H9 (cell line): ENCODE measurements around the gene UBAC2. TPM values are rescaled to one million over a fixed set of nuclear protein-coding genes. Genes with fewer than 3 reads are reported as not detected.

ENCODE experiments used
- DNase-seq: peaks from one replicate; pipeline ENCODE4 v3.0.0-alpha.2; 2017
- H2AFZ ChIP-seq: one replicate; pipeline ENCODE4 v1.6.1; 2013; ENCODE audit warnings: mild to moderate bottlenecking, low read length, control low read depth, moderate library complexity
- H2AK5ac ChIP-seq: 2 replicates; pipeline ENCODE4 v1.6.1; 2013; ENCODE audit warnings: low read length, control low read depth, mixed read lengths; ENCODE audit not compliant: insufficient read length
- H2BK120ac ChIP-seq: one replicate; pipeline ENCODE4 v1.6.1; 2013; ENCODE audit warnings: low read depth, mild to moderate bottlenecking, low read length, control low read depth, inconsistent platforms; ENCODE audit not compliant: poor library complexity, severe bottlenecking
- H2BK12ac ChIP-seq: 2 replicates; pipeline ENCODE4 v1.6.1; 2013; ENCODE audit warnings: low read length, control low read depth, mixed read lengths, low read depth; ENCODE audit not compliant: insufficient read length
- H2BK15ac ChIP-seq: 2 replicates; pipeline ENCODE4 v1.6.1; 2013; ENCODE audit warnings: low read depth, low read length, control low read depth
- H2BK20ac ChIP-seq: one replicate; pipeline ENCODE4 v1.6.1; 2013; ENCODE audit warnings: low read depth, mild to moderate bottlenecking, low read length, control low read depth, inconsistent platforms; ENCODE audit not compliant: poor library complexity, severe bottlenecking
- H2BK5ac ChIP-seq: 2 replicates; pipeline ENCODE4 v1.6.1; 2013; ENCODE audit warnings: low read length, control low read depth, mixed read lengths; ENCODE audit not compliant: insufficient read length
- H3K14ac ChIP-seq: 2 replicates; pipeline ENCODE4 v1.6.1; 2013; ENCODE audit warnings: low read length, control low read depth; ENCODE audit not compliant: insufficient read depth
- H3K18ac ChIP-seq: 2 replicates; pipeline ENCODE4 v1.6.1; 2013; ENCODE audit warnings: low read depth, mild to moderate bottlenecking, mixed read lengths, low read length, control low read depth; ENCODE audit not compliant: insufficient read length
- H3K23ac ChIP-seq: 2 replicates; pipeline ENCODE4 v1.6.1; 2013; ENCODE audit warnings: low read length, control low read depth, mixed read lengths, low read depth; ENCODE audit not compliant: insufficient read length
- H3K23me2 ChIP-seq: 2 replicates; pipeline ENCODE4 v1.6.1; 2013; ENCODE audit warnings: low read depth, mild to moderate bottlenecking, mixed read lengths, low read length, control low read depth; ENCODE audit not compliant: insufficient read length, poor library complexity, severe bottlenecking
- H3K27ac ChIP-seq: 2 replicates; pipeline ENCODE4 v1.5.1; 2013; ENCODE audit warnings: low read length, control low read depth, mixed read lengths, low read depth; ENCODE audit not compliant: insufficient read length
- H3K27me3 ChIP-seq: 2 replicates; pipeline ENCODE4 v1.6.1; 2013; ENCODE audit warnings: low read length, control low read depth, inconsistent platforms; ENCODE audit not compliant: insufficient read depth
- H3K4ac ChIP-seq: 2 replicates; pipeline ENCODE4 v1.6.1; 2013; ENCODE audit warnings: low read depth, mild to moderate bottlenecking, control low read depth, inconsistent platforms, low read length, moderate library complexity
- H3K4me1 ChIP-seq: 2 replicates; pipeline ENCODE4 v1.6.1; 2013; ENCODE audit warnings: low read length, control low read depth, inconsistent platforms; ENCODE audit not compliant: insufficient read depth
- H3K4me2 ChIP-seq: 2 replicates; pipeline ENCODE4 v1.6.1; 2013; ENCODE audit warnings: low read length, control low read depth, mixed read lengths; ENCODE audit not compliant: insufficient read length, insufficient read depth
- H3K56ac ChIP-seq: 2 replicates; pipeline ENCODE4 v1.6.1; 2013; ENCODE audit warnings: low read depth, mild to moderate bottlenecking, mixed read lengths, low read length, control low read depth; ENCODE audit not compliant: insufficient read length
- H3K79me1 ChIP-seq: 2 replicates; pipeline ENCODE4 v1.6.1; 2013; ENCODE audit warnings: low read depth, mild to moderate bottlenecking, moderate library complexity, low read length, control low read depth, inconsistent platforms; ENCODE audit not compliant: insufficient read depth, poor library complexity, severe bottlenecking
- H3K79me2 ChIP-seq: 2 replicates; pipeline ENCODE4 v1.6.1; 2013; ENCODE audit warnings: low read length, control low read depth, inconsistent platforms; ENCODE audit not compliant: insufficient read depth
- H3K9ac ChIP-seq: 2 replicates; pipeline ENCODE4 v1.6.1; 2013; ENCODE audit warnings: low read length, control low read depth, mixed read lengths; ENCODE audit not compliant: insufficient read length; ENCODE audit errors: extremely low read depth
- H3K9me3 ChIP-seq: one replicate; pipeline ENCODE4 v1.6.1; 2013; ENCODE audit warnings: low read depth, low read length, inconsistent platforms; ENCODE audit not compliant: control insufficient read depth
- H3T11ph ChIP-seq: one replicate; pipeline ENCODE4 v1.6.1; 2013; ENCODE audit warnings: mild to moderate bottlenecking, low read length, control low read depth, inconsistent platforms
- H4K20me1 ChIP-seq: one replicate; pipeline ENCODE4 v1.6.1; 2013; ENCODE audit not compliant: control insufficient read depth, insufficient read length, insufficient read depth
- H4K5ac ChIP-seq: 2 replicates; pipeline ENCODE4 v1.6.1; 2013; ENCODE audit warnings: low read depth, mild to moderate bottlenecking, mixed read lengths, low read length, control low read depth; ENCODE audit not compliant: insufficient read length
- H4K8ac ChIP-seq: replicated peaks from 2 replicates; pipeline ENCODE4 v1.6.1; 2013; ENCODE audit warnings: low read length, control low read depth, mixed read lengths, low read depth; ENCODE audit not compliant: insufficient read length
- H4K91ac ChIP-seq: 2 replicates; pipeline ENCODE4 v1.6.1; 2013; ENCODE audit warnings: low read depth, mild to moderate bottlenecking, moderate library complexity, mixed read lengths, low read length, control low read depth; ENCODE audit not compliant: insufficient read length
- H3K27ac Mint-ChIP-seq, 3 experiments: 2 replicates in 2 of 3; 3 replicates in 1 of 3; pipeline ENCODE4 v1.8.0; 2020 to 2021; ENCODE audit warnings: mixed read lengths in 3 of 3, mild to moderate bottlenecking in 1 of 3, moderate library complexity in 1 of 3
- H3K27me3 Mint-ChIP-seq: 2 replicates; pipeline ENCODE4 v1.8.0; 2021; ENCODE audit warnings: low read depth, mild to moderate bottlenecking, moderate library complexity, mixed read lengths
- H3K36me3 Mint-ChIP-seq, 3 experiments: 2 replicates in 2 of 3; 3 replicates in 1 of 3; pipeline ENCODE4 v1.8.0; 2020 to 2021; ENCODE audit warnings: low read depth in 3 of 3, mixed read lengths in 3 of 3; ENCODE audit not compliant: insufficient read depth in 1 of 3
- H3K4me1 Mint-ChIP-seq, 2 experiments: 2 replicates each; pipeline ENCODE4 v1.8.0; 2020; ENCODE audit warnings: mixed read lengths in 2 of 2
- H3K4me3 Mint-ChIP-seq, 2 experiments: 2 replicates in 1 of 2; 3 replicates in 1 of 2; pipeline ENCODE4 v1.8.0; 2020 to 2021; ENCODE audit warnings: mild to moderate bottlenecking in 2 of 2, mixed read lengths in 2 of 2, moderate library complexity in 1 of 2
- H3K9me3 Mint-ChIP-seq, 2 experiments: 2 replicates in 1 of 2; 3 replicates in 1 of 2; pipeline ENCODE4 v1.8.0; 2020; ENCODE audit warnings: mild to moderate bottlenecking in 2 of 2, mixed read lengths in 2 of 2, moderate library complexity in 1 of 2
- WGBS: extraction: QIAGEN DNeasy Blood & Tissue Kit; methylation state at CpG from one replicate; pipeline ENCODE4 v1.1.7; 2013; ENCODE audit warnings: missing lambda C conversion rate, low lambda C conversion rate, mixed read lengths; ENCODE audit not compliant: insufficient read length; ENCODE audit errors: extremely low coverage; 5-methylcytosine and 5-hydroxymethylcytosine counted together
- total RNA-seq: library from RNA; stranded (reverse); gene quantifications from 2 replicates; pipeline ENCODE4 v1.2.1, GENCODE V29; 2021
- TF ChIP-seq, protein P1 (sequence below): fragments of 200-600 bp; sonication (generic); conservative IDR thresholded peaks from 3 replicates; pipeline ENCODE4 v1.8.0; 2021; ENCODE audit warnings: antibody characterized with exemption, mild to moderate bottlenecking

Gene UBAC2
- total RNA-seq, 1 experiment from 2014 or later, result 52.3 TPM

DNA sequence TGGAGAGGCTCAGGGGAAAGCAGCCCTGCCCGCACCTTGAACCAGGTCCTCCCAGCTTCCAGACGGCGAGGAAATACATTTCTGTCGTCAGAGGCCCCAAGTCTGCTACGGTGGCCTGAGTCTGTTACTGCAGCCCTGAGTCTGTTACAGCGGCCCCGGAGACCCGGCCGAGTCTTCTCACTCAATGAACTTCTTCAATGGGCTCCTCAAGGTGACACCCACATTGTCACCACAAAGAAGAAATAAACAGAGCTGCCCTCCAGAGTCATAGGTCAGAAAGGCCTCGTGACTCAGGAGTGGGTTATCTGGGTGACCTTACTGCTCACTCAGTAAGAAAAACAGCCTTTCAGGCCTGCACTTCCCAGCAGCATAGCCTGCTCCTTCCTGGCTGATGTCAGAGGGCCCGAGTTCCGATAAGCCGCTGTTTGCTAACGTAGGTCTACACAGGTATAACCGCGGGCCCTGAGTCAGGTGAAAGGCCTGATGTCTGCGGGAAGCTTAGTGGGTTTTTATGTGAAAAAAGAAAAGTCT is 233.7 kb downstream of the UBAC2 start:
- no peak overlapping the region for H2AK5ac ChIP-seq

More for the DNA sequence above, 233.7 kb downstream of the UBAC2 start:
- Histone ChIP-seq H3K27me3 (no peaks in the 10 kb centered on the region), H3K56ac (no peak overlapping the region), H2AFZ (no peak overlapping the region), H2BK5ac (no peak overlapping the region), H2BK20ac (no peak overlapping the region), H3K4ac (no peak overlapping the region), H3K9ac (no peak overlapping the region), H4K91ac (no peak overlapping the region), H3K79me1 (no peaks in the 10 kb centered on the region), H3K27ac (no peak overlapping the region), H4K8ac (no peak overlapping the region), H3K23me2 (no peaks in the 10 kb centered on the region), H2BK12ac (no peak overlapping the region), H3K79me2 (no peaks in the 10 kb centered on the region), H3T11ph (no peak overlapping the region), H4K5ac (no peak overlapping the region), H3K18ac (no peak overlapping the region), H3K14ac (no peak overlapping the region), H3K23ac (no peak overlapping the region), H3K4me2 (no peak overlapping the region), H2BK15ac (no peak overlapping the region), H2BK120ac (no peak overlapping the region), H3K4me1 (peaks cover 3% of the 10 kb centered on the region; the same call in 1 of the 2 replicates), H4K20me1 (no peaks in the 10 kb centered on the region), H3K9me3 (no peaks in the 10 kb centered on the region)
- no peak overlapping the region for H3K27ac Mint-ChIP-seq
- peak; percentile 70 for DNase-seq
- TF ChIP-seq, protein P1, sequence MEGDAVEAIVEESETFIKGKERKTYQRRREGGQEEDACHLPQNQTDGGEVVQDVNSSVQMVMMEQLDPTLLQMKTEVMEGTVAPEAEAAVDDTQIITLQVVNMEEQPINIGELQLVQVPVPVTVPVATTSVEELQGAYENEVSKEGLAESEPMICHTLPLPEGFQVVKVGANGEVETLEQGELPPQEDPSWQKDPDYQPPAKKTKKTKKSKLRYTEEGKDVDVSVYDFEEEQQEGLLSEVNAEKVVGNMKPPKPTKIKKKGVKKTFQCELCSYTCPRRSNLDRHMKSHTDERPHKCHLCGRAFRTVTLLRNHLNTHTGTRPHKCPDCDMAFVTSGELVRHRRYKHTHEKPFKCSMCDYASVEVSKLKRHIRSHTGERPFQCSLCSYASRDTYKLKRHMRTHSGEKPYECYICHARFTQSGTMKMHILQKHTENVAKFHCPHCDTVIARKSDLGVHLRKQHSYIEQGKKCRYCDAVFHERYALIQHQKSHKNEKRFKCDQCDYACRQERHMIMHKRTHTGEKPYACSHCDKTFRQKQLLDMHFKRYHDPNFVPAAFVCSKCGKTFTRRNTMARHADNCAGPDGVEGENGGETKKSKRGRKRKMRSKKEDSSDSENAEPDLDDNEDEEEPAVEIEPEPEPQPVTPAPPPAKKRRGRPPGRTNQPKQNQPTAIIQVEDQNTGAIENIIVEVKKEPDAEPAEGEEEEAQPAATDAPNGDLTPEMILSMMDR, result no peak; the same call in 2 of the 3 replicates
- no peak overlapping the region for H3K4me3 Mint-ChIP-seq
- peaks cover 30% of the 10 kb centered on the region in 2 experiments for H3K4me1 Mint-ChIP-seq
- H3K36me3 Mint-ChIP-seq, result peaks cover 0 to 3% (median 0%) of the 10 kb centered on the region in 3 experiments; a peak in 1 of 7 replicates
- WGBS, result no CpG with 5 or more reads among the region's 17 CpGs
- H3K27me3 Mint-ChIP-seq, result peaks cover 19% of the 10 kb centered on the region
- H3K9me3 Mint-ChIP-seq, result peaks cover 0 to 3% of the 10 kb centered on the region in 2 experiments; a peak in 1 of 5 replicates
